HCT116 (cell line): ENCODE measurements around the gene TMEM181. TPM values are rescaled to one million over a fixed set of nuclear protein-coding genes. Genes with fewer than 3 reads are reported as not detected.

Experiments used
- ATAC-seq: fragments of 200-7000 bp; cut with Tn5 transposase; 2 replicates; pipeline ENCODE4 v1.9.1; 2020; ENCODE audit warnings: mild to moderate bottlenecking, moderate library complexity
- BruUV-seq: library from RNA; stranded (reverse); fragments of 400-500 nt; replicated peaks from 2 replicates; lab custom pipeline; 2021; lab: Mats Ljungman, UMichigan
- CTCF ChIA-PET: fragments of 300-600 bp; sonication (Branson Sonifier 250); formaldehyde crosslinking; loops from one replicate; lab custom pipeline; 2021; ENCODE audit warnings: antibody characterized with exemption; lab: Charles Lee
- POLR2A ChIA-PET: fragments of 300-600, 350-600 bp; sonication (Branson Sonifier 250); formaldehyde crosslinking; loops from one replicate; lab custom pipeline; 2021; ENCODE audit warnings: antibody characterized with exemption; lab: Charles Lee
- RAD21 ChIA-PET, 2 experiments: fragments of 300-600 bp; sonication (Branson Sonifier 250); formaldehyde crosslinking; loops; one replicate each; lab custom pipeline; 2023; ENCODE audit warnings: low total read pairs in 2 of 2; ENCODE audit not compliant: uncharacterized antibody in 2 of 2, unreplicated experiment in 2 of 2, low non-redundant PET in 1 of 2; lab: Charles Lee
- DNase-seq: peaks from one replicate; pipeline ENCODE4 v3.0.0-alpha.2; 2010; ENCODE audit warnings: low read depth, low spot score
- H2AFZ ChIP-seq: fragments of 200-600 bp; shearing (Covaris generic), sonication (generic); 2 replicates; pipeline ENCODE4 v1.6.1; 2017; ENCODE audit warnings: low read depth, mixed run types, mixed read lengths, antibody characterized with exemption, low read length; ENCODE audit not compliant: poor library complexity, severe bottlenecking
- H3K27ac ChIP-seq: 2 replicates; pipeline ENCODE4 v1.5.1; 2012; ENCODE audit warnings: low read depth, low read length
- H3K27me3 ChIP-seq: fragments of 200-600 bp; sonication (generic); 2 replicates; pipeline ENCODE4 v1.6.1; 2016; ENCODE audit warnings: mixed run types, low read length, mixed read lengths; ENCODE audit not compliant: insufficient read depth
- H3K36me3 ChIP-seq, 2 experiments: fragments of 200-500 bp in 1 of 2; fragments of 200-600 bp in 1 of 2; sonication (Bioruptor generic) in 1 of 2; sonication (generic) in 1 of 2; 2 replicates each; pipeline versions ENCODE4 v1.5.1 to v1.6.1; 2014 to 2016; ENCODE audit warnings: low read length in 2 of 2, inconsistent platforms in 1 of 2, mixed read lengths in 1 of 2, mixed run types in 1 of 2; ENCODE audit not compliant: insufficient read depth in 2 of 2, control insufficient read depth in 1 of 2
- H3K4me1 ChIP-seq, 2 experiments: fragments of 200-600 bp in 1 of 2; sonication (generic) in 1 of 2; 2 replicates each; pipeline versions ENCODE4 v1.5.1 to v1.6.1; 2012 to 2017; ENCODE audit warnings: low read length in 2 of 2, inconsistent platforms in 1 of 2, mild to moderate bottlenecking in 1 of 2, mixed read lengths in 1 of 2, mixed run types in 1 of 2, moderate library complexity in 1 of 2; ENCODE audit not compliant: insufficient read depth in 2 of 2, control insufficient read depth in 1 of 2
- H3K4me2 ChIP-seq: fragments of 200-600 bp; sonication (generic); 2 replicates; pipeline ENCODE4 v1.6.1; 2017; ENCODE audit warnings: mixed run types, low read length, mixed read lengths
- H3K4me3 ChIP-seq, 2 experiments: fragments of 200-600 bp in 1 of 2; sonication (generic) in 1 of 2; replicated peaks in 1 of 2; 2 replicates each; pipeline ENCODE4 v1.5.1; 2011 to 2016; ENCODE audit warnings: low read length in 2 of 2, control low read depth in 1 of 2, low read depth in 1 of 2, mild to moderate bottlenecking in 1 of 2, mixed read lengths in 1 of 2, mixed run types in 1 of 2
- H3K79me2 ChIP-seq: fragments of 200-600 bp; sonication (generic); 2 replicates; pipeline ENCODE4 v1.6.1; 2017; ENCODE audit warnings: mild to moderate bottlenecking, mixed run types, low read length, moderate library complexity, mixed read lengths; ENCODE audit not compliant: insufficient read depth
- H3K9ac ChIP-seq: fragments of 200-600 bp; sonication (generic); 2 replicates; pipeline ENCODE4 v1.6.1; 2016; ENCODE audit warnings: low read length, mixed read lengths
- H3K9me2 ChIP-seq: fragments of 200-600 bp; sonication (generic), shearing (Covaris generic); 2 replicates; pipeline ENCODE4 v1.6.1; 2017; ENCODE audit warnings: mixed run types, mild to moderate bottlenecking, moderate library complexity; ENCODE audit not compliant: insufficient read depth
- H3K9me3 ChIP-seq, 2 experiments: fragments of 200-500 bp in 1 of 2; fragments of 200-600 bp in 1 of 2; sonication (Bioruptor generic) in 1 of 2; sonication (generic) in 1 of 2; 2 replicates each; pipeline ENCODE4 v1.6.1; 2014 to 2017; ENCODE audit warnings: low read length in 2 of 2, mixed read lengths in 2 of 2, inconsistent platforms in 1 of 2, low read depth in 1 of 2, mild to moderate bottlenecking in 1 of 2, mixed run types in 1 of 2, moderate library complexity in 1 of 2; ENCODE audit not compliant: control insufficient read depth in 1 of 2, insufficient read depth in 1 of 2
- H4K20me1 ChIP-seq: fragments of 200-600 bp; sonication (generic), shearing (Covaris generic); 2 replicates; pipeline ENCODE4 v1.6.1; 2017; ENCODE audit warnings: mixed run types, mild to moderate bottlenecking, moderate library complexity; ENCODE audit not compliant: insufficient read depth
- CBX3 ChIP-seq: IDR thresholded peaks from 2 replicates; pipeline ENCODE4 v1.6.1; 2012; ENCODE audit warnings: low read depth
- CEBPB ChIP-seq: IDR thresholded peaks from 2 replicates; pipeline ENCODE4 v1.6.1; 2012; ENCODE audit warnings: low read depth
- EGR1 ChIP-seq: IDR thresholded peaks from 2 replicates; pipeline ENCODE4 v1.6.1; 2012; ENCODE audit warnings: low read depth
- ELF1 ChIP-seq: IDR thresholded peaks from 2 replicates; pipeline ENCODE4 v1.6.1; 2012; ENCODE audit warnings: low read depth, borderline replicate concordance
- EZH2 ChIP-seq: fragments of 200-600 bp; sonication (generic); IDR thresholded peaks from 2 replicates; pipeline ENCODE4 v1.6.1; 2017; ENCODE audit warnings: antibody characterized with exemption, mixed run types
- EZH2phosphoT487 ChIP-seq: fragments of 200-600 bp; IDR thresholded peaks from 2 replicates; pipeline ENCODE4 v1.6.1; 2018; ENCODE audit warnings: antibody characterized with exemption, borderline replicate concordance
- JUND ChIP-seq: IDR thresholded peaks from 2 replicates; pipeline ENCODE4 v1.6.1; 2012
- POLR2AphosphoS5 ChIP-seq: IDR thresholded peaks from 2 replicates; pipeline ENCODE4 v1.6.1; 2011; ENCODE audit warnings: mild to moderate bottlenecking, low read depth, low read length, moderate library complexity
- RAD21 ChIP-seq: IDR thresholded peaks from 2 replicates; pipeline ENCODE4 v1.6.1; 2012; ENCODE audit warnings: low read depth, mild to moderate bottlenecking
- SIN3A ChIP-seq: IDR thresholded peaks from 2 replicates; pipeline ENCODE4 v1.6.1; 2012; ENCODE audit warnings: low read depth
- SP1 ChIP-seq: IDR thresholded peaks from 2 replicates; pipeline ENCODE4 v1.6.1; 2012; ENCODE audit warnings: low read depth
- TCF7L2 ChIP-seq: IDR thresholded peaks from 2 replicates; pipeline ENCODE4 v1.7.0; 2011; ENCODE audit warnings: borderline replicate concordance, inconsistent platforms; ENCODE audit not compliant: insufficient read depth, insufficient read length; ENCODE audit errors: extremely low read depth
- YY1 ChIP-seq: IDR thresholded peaks from 2 replicates; pipeline ENCODE4 v1.6.1; 2011; ENCODE audit warnings: low read length, low read depth, moderate library complexity, mild to moderate bottlenecking; ENCODE audit not compliant: insufficient replicate concordance; ENCODE audit errors: extremely low read depth
- ZFX ChIP-seq: fragments of 450-650 bp; IDR thresholded peaks from 2 replicates; pipeline ENCODE4 v1.6.1; 2017
- intact Hi-C: fragments of 100-400 bp; cut with micrococcal nuclease; formaldehyde crosslinking; loops from 2 replicates; pipeline ENCODE4 v1.10.0; 2022
- total RNA-seq: library from RNA; stranded (reverse); gene quantifications from one replicate; pipeline ENCODE4 v1.2.1, GENCODE V29; 2021; ENCODE audit not compliant: unreplicated experiment
- TF ChIP-seq, protein P1 (sequence below), 3 experiments: fragments of 200-600 bp in 1 of 3; sonication (generic) in 1 of 3; IDR thresholded peaks in 2 of 3; conservative IDR thresholded peaks in 1 of 3; 2 replicates each; pipeline ENCODE4 v1.5.1; 2012 to 2017; ENCODE audit warnings: low read depth in 2 of 3, low read length in 2 of 3, antibody characterized with exemption in 1 of 3, borderline replicate concordance in 1 of 3, control low read depth in 1 of 3, mild to moderate bottlenecking in 1 of 3, mixed read lengths in 1 of 3, mixed run types in 1 of 3, moderate library complexity in 1 of 3; ENCODE audit not compliant: insufficient read depth in 1 of 3
- TF ChIP-seq, protein P2 (sequence below): IDR thresholded peaks from 2 replicates; pipeline ENCODE4 v1.6.1; 2011; ENCODE audit warnings: mild to moderate bottlenecking, low read length, moderate library complexity; ENCODE audit not compliant: insufficient replicate concordance; ENCODE audit errors: extremely low read depth
- TF ChIP-seq, protein P3 (sequence below): IDR thresholded peaks from 2 replicates; pipeline ENCODE4 v1.6.1; 2012
- TF ChIP-seq, protein P4 (sequence below): IDR thresholded peaks from 2 replicates; pipeline ENCODE4 v1.6.1; 2012
- TF ChIP-seq, protein P5 (sequence below): IDR thresholded peaks from 2 replicates; pipeline ENCODE4 v1.6.1; 2012; ENCODE audit warnings: low read depth

The TMEM181 gene
- total RNA-seq, 1 experiment from 2014 or later = 34.4 TPM

DNA sequence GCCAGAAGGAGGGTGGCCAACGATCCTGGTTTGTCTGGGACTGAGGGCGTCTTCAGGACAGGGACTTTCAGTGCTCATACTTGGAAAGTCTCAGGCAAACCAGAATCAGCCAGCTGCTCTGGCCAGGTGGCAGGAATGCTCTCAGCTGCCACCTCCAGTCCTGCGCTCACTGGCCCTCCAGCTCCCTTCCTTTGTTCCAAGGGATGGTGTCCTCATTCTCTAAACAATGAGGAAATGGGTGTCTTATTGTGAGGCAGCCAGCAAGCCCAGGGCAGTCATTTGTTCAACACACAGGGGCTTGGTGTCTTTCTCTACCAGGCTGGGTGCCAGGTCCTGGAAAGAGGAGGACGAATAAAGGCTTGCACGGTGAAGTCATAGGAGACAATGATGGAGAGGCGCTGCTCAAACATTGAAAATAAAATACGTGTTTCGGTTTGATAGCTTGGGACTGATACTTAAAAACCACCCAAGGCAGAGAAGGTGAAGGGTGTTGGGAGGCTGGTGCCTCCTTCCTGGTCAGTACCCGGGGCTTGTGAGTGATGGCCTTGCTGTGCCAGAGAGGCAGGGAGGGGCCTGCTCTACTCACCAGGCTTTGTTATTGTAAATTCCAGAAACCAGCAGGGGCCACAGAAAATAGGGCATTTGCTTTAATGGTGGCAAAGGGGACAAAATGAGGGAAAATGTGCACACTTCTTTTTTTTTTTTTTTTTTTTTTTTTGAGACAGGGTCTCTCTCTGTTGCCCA lies 11.3 kb upstream of the TMEM181 start:
- Histone ChIP-seq H3K27me3 (no peaks in the 10 kb centered on the region), H3K79me2 (no peaks in the 10 kb centered on the region), H3K4me2 (no peak overlapping the region), H3K9me3 (no peaks in the 10 kb centered on the region), H3K9me2 (no peaks in the 10 kb centered on the region), H4K20me1 (no peaks in the 10 kb centered on the region), H2AFZ (no peak overlapping the region), H3K9ac (no peak overlapping the region), H3K27ac (no peak overlapping the region), H3K36me3 (no peaks in the 10 kb centered on the region), H3K4me3 (no peak overlapping the region), H3K4me1 (no peaks in the 10 kb centered on the region)
- TF ChIP-seq ELF1 (no peak), EGR1 (no peak), POLR2AphosphoS5 (no peak), RAD21 (no peak), YY1 (no peak), SIN3A (no peak), EZH2 (no peak), EZH2phosphoT487 (no peak), ZFX (no peak), SP1 (no peak), JUND (no peak), CBX3 (no peak), CEBPB (no peak), TCF7L2 (no peak)
- TF ChIP-seq, protein P1, sequence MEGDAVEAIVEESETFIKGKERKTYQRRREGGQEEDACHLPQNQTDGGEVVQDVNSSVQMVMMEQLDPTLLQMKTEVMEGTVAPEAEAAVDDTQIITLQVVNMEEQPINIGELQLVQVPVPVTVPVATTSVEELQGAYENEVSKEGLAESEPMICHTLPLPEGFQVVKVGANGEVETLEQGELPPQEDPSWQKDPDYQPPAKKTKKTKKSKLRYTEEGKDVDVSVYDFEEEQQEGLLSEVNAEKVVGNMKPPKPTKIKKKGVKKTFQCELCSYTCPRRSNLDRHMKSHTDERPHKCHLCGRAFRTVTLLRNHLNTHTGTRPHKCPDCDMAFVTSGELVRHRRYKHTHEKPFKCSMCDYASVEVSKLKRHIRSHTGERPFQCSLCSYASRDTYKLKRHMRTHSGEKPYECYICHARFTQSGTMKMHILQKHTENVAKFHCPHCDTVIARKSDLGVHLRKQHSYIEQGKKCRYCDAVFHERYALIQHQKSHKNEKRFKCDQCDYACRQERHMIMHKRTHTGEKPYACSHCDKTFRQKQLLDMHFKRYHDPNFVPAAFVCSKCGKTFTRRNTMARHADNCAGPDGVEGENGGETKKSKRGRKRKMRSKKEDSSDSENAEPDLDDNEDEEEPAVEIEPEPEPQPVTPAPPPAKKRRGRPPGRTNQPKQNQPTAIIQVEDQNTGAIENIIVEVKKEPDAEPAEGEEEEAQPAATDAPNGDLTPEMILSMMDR (IDR thresholded peaks at IDR 0.05 in 2 of 3, conservative IDR thresholded peaks at IDR 0.05 in 1 of 3; ENCODE audit: borderline replicate concordance in 1 of 3, insufficient read depth in 1 of 3, low read depth in 2 of 3, low read length in 2 of 3) = no peak
- TF ChIP-seq, protein P2, sequence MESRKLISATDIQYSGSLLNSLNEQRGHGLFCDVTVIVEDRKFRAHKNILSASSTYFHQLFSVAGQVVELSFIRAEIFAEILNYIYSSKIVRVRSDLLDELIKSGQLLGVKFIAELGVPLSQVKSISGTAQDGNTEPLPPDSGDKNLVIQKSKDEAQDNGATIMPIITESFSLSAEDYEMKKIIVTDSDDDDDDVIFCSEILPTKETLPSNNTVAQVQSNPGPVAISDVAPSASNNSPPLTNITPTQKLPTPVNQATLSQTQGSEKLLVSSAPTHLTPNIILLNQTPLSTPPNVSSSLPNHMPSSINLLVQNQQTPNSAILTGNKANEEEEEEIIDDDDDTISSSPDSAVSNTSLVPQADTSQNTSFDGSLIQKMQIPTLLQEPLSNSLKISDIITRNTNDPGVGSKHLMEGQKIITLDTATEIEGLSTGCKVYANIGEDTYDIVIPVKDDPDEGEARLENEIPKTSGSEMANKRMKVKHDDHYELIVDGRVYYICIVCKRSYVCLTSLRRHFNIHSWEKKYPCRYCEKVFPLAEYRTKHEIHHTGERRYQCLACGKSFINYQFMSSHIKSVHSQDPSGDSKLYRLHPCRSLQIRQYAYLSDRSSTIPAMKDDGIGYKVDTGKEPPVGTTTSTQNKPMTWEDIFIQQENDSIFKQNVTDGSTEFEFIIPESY = no peak
- TF ChIP-seq, protein P3, sequence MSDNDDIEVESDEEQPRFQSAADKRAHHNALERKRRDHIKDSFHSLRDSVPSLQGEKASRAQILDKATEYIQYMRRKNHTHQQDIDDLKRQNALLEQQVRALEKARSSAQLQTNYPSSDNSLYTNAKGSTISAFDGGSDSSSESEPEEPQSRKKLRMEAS = no peak
- TF ChIP-seq, protein P4, sequence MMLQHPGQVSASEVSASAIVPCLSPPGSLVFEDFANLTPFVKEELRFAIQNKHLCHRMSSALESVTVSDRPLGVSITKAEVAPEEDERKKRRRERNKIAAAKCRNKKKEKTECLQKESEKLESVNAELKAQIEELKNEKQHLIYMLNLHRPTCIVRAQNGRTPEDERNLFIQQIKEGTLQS = no peak
- TF ChIP-seq, protein P5, sequence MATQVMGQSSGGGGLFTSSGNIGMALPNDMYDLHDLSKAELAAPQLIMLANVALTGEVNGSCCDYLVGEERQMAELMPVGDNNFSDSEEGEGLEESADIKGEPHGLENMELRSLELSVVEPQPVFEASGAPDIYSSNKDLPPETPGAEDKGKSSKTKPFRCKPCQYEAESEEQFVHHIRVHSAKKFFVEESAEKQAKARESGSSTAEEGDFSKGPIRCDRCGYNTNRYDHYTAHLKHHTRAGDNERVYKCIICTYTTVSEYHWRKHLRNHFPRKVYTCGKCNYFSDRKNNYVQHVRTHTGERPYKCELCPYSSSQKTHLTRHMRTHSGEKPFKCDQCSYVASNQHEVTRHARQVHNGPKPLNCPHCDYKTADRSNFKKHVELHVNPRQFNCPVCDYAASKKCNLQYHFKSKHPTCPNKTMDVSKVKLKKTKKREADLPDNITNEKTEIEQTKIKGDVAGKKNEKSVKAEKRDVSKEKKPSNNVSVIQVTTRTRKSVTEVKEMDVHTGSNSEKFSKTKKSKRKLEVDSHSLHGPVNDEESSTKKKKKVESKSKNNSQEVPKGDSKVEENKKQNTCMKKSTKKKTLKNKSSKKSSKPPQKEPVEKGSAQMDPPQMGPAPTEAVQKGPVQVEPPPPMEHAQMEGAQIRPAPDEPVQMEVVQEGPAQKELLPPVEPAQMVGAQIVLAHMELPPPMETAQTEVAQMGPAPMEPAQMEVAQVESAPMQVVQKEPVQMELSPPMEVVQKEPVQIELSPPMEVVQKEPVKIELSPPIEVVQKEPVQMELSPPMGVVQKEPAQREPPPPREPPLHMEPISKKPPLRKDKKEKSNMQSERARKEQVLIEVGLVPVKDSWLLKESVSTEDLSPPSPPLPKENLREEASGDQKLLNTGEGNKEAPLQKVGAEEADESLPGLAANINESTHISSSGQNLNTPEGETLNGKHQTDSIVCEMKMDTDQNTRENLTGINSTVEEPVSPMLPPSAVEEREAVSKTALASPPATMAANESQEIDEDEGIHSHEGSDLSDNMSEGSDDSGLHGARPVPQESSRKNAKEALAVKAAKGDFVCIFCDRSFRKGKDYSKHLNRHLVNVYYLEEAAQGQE = no peak
- no TSS peak for BruUV-seq
- POLR2A ChIA-PET = no interaction called here
- DNase-seq = no peak
- CTCF ChIA-PET = no interaction called here
- ATAC-seq = no peak
- RAD21 ChIA-PET = no interaction called here
- intact Hi-C loops = no loop called here
